Mesendoderm (in vitro differentiated cells): Measurements from ENCODE around the gene REM2.

Experiments
- DNase-seq: peaks from one replicate; pipeline ENCODE4 v3.0.0; 2013
- H2AK5ac ChIP-seq: 2 replicates; pipeline ENCODE4 v1.6.1; 2013; ENCODE audit warnings: low read length, inconsistent platforms
- H2BK120ac ChIP-seq: 2 replicates; pipeline ENCODE4 v1.6.1; 2013; ENCODE audit warnings: low read depth, mild to moderate bottlenecking, low read length, moderate library complexity, mixed read lengths
- H2BK15ac ChIP-seq: replicated peaks from 2 replicates; pipeline ENCODE4 v1.6.1; 2013; ENCODE audit warnings: low read depth, mild to moderate bottlenecking, moderate library complexity
- H2BK5ac ChIP-seq: 2 replicates; pipeline ENCODE4 v1.6.1; 2013; ENCODE audit warnings: low read length, inconsistent platforms
- H3K18ac ChIP-seq: 2 replicates; pipeline ENCODE4 v1.6.1; 2013; ENCODE audit warnings: mild to moderate bottlenecking, low read length, mixed read lengths
- H3K23ac ChIP-seq: one replicate; pipeline ENCODE4 v1.6.1; 2013; ENCODE audit warnings: low read length
- H3K27ac ChIP-seq: 2 replicates; pipeline ENCODE4 v1.5.1; 2013; ENCODE audit warnings: low read depth, mild to moderate bottlenecking, inconsistent platforms, low read length, moderate library complexity
- H3K27me3 ChIP-seq: 2 replicates; pipeline ENCODE4 v1.6.1; 2013; ENCODE audit warnings: low read length, control low read depth, mild to moderate bottlenecking, inconsistent platforms; ENCODE audit not compliant: insufficient read depth, poor library complexity
- H3K36me3 ChIP-seq: 2 replicates; pipeline ENCODE4 v1.6.1; 2013; ENCODE audit warnings: low read length, inconsistent platforms; ENCODE audit not compliant: control insufficient read depth, insufficient read depth
- H3K4ac ChIP-seq: one replicate; pipeline ENCODE4 v1.6.1; 2013; ENCODE audit warnings: low read depth, mild to moderate bottlenecking, low read length, moderate library complexity
- H3K4me1 ChIP-seq: 2 replicates; pipeline ENCODE4 v1.6.1; 2013; ENCODE audit warnings: low read depth, low read length, inconsistent platforms; ENCODE audit not compliant: control insufficient read depth
- H3K4me2 ChIP-seq: 2 replicates; pipeline ENCODE4 v1.6.1; 2013; ENCODE audit warnings: low read length
- H3K4me3 ChIP-seq: 2 replicates; pipeline ENCODE4 v1.5.1; 2013; ENCODE audit warnings: mild to moderate bottlenecking, low read length
- H3K56ac ChIP-seq: one replicate; pipeline ENCODE4 v1.6.1; 2013; ENCODE audit warnings: low read length
- H3K79me1 ChIP-seq: 2 replicates; pipeline ENCODE4 v1.6.1; 2013; ENCODE audit warnings: low read length, inconsistent platforms
- H3K79me2 ChIP-seq: 2 replicates; pipeline ENCODE4 v1.6.1; 2013; ENCODE audit warnings: mild to moderate bottlenecking, low read length; ENCODE audit not compliant: control insufficient read depth, insufficient read depth
- H3K9ac ChIP-seq: 2 replicates; pipeline ENCODE4 v1.6.1; 2013; ENCODE audit warnings: low read length, inconsistent platforms
- H4K5ac ChIP-seq: one replicate; pipeline ENCODE4 v1.6.1; 2013; ENCODE audit warnings: low read length
- H4K8ac ChIP-seq: one replicate; pipeline ENCODE4 v1.6.1; 2013; ENCODE audit warnings: low read depth, mild to moderate bottlenecking, control low read depth, low read length, moderate library complexity
- WGBS: extraction: QIAGEN DNeasy Blood & Tissue Kit; methylation state at CpG from one replicate; pipeline ENCODE4 v1.1.7; 2013; ENCODE audit warnings: low lambda C conversion rate, missing lambda C conversion rate; ENCODE audit not compliant: insufficient coverage; ENCODE audit errors: extremely low coverage; 5-methylcytosine and 5-hydroxymethylcytosine counted together

REM2 gene

GRCh38 chr14:22920697-22921096, 37.7 kb downstream of the REM2 start:
- H3K79me2 ChIP-seq = peaks cover 7% of the 10 kb centered on the region
- H3K27ac ChIP-seq = no peak overlapping the region
- no peak overlapping the region for H2AK5ac ChIP-seq
- H2BK5ac ChIP-seq = no peak overlapping the region
- H3K79me1 ChIP-seq = peaks cover 8% of the 10 kb centered on the region
- no peak overlapping the region for H3K4me2 ChIP-seq
- H2BK15ac ChIP-seq = no peak overlapping the region
- H3K27me3 ChIP-seq = no peaks in the 10 kb centered on the region
- H3K18ac ChIP-seq = no peak overlapping the region
- peaks cover 2% of the 10 kb centered on the region for H3K4me1 ChIP-seq
- no peak for DNase-seq
- H3K4me3 ChIP-seq = no peak overlapping the region
- no peak overlapping the region for H3K9ac ChIP-seq
- H4K5ac ChIP-seq = no peak overlapping the region
- H3K36me3 ChIP-seq = peaks cover 30% of the 10 kb centered on the region
- no peak overlapping the region for H3K56ac ChIP-seq
- H3K4ac ChIP-seq = no peak overlapping the region
- no peak overlapping the region for H4K8ac ChIP-seq
- no CpG with 5 or more reads among the region's 6 CpGs for WGBS
- no peak overlapping the region for H2BK120ac ChIP-seq
- no peak overlapping the region for H3K23ac ChIP-seq

GRCh38 chr14:22922294-22922693, 39.3 kb downstream of the REM2 start:
- no peak for DNase-seq
- peaks cover 2% of the 10 kb centered on the region for H3K4me1 ChIP-seq
- no peak overlapping the region for H3K27ac ChIP-seq
- no peak overlapping the region for H3K4me3 ChIP-seq
- H3K36me3 ChIP-seq = peaks cover 30% of the 10 kb centered on the region
- peaks cover 9% of the 10 kb centered on the region for H3K79me2 ChIP-seq
- no peak overlapping the region for H3K4ac ChIP-seq
- H3K79me1 ChIP-seq = peaks cover 10% of the 10 kb centered on the region
- no peak overlapping the region for H3K4me2 ChIP-seq
- H4K5ac ChIP-seq = no peak overlapping the region
- H3K23ac ChIP-seq = no peak overlapping the region
- H3K27me3 ChIP-seq = no peaks in the 10 kb centered on the region
- H2BK5ac ChIP-seq = no peak overlapping the region
- no peak overlapping the region for H2AK5ac ChIP-seq
- no CpG with 5 or more reads among the region's 2 CpGs for WGBS
- H3K9ac ChIP-seq = no peak overlapping the region
- no peak overlapping the region for H4K8ac ChIP-seq
- no peak overlapping the region for H2BK120ac ChIP-seq
- H3K18ac ChIP-seq = no peak overlapping the region
- H2BK15ac ChIP-seq = no peak overlapping the region
- H3K56ac ChIP-seq = no peak overlapping the region

- Histone ChIP-seq H3K4ac (no peak overlapping the region), H2BK120ac (no peak overlapping the region), H4K5ac (no peak overlapping the region), H2AK5ac (no peak overlapping the region), H3K79me2 (peaks cover 14% of the 10 kb centered on the region), H3K79me1 (peaks cover 10% of the 10 kb centered on the region), H3K18ac (no peak overlapping the region), H3K27ac (no peak overlapping the region), H3K9ac (no peak overlapping the region), H3K4me1 (peaks cover 4% of the 10 kb centered on the region), H2BK15ac (no peak overlapping the region), H3K36me3 (peaks cover 30% of the 10 kb centered on the region), H4K8ac (no peak overlapping the region), H3K56ac (no peak overlapping the region), H3K23ac (no peak overlapping the region), H3K4me3 (no peak overlapping the region), H3K27me3 (no peaks in the 10 kb centered on the region), H3K4me2 (no peak overlapping the region), H2BK5ac (no peak overlapping the region)
- no CpG with 5 or more reads among the region's 5 CpGs for WGBS
- no peak for DNase-seq
Observed at GRCh38 chr14:22923746-22924145, 40.7 kb downstream of the REM2 start.

GRCh38 chr14:22925513-22925912, 42.5 kb downstream of the REM2 start:
- Histone ChIP-seq H3K4me2 (no peak overlapping the region), H3K23ac (no peak overlapping the region), H3K9ac (no peak overlapping the region), H2BK15ac (no peak overlapping the region), H3K79me1 (peaks cover 10% of the 10 kb centered on the region), H3K56ac (no peak overlapping the region), H2BK5ac (no peak overlapping the region), H2AK5ac (no peak overlapping the region), H3K4me1 (peaks cover 4% of the 10 kb centered on the region), H2BK120ac (no peak overlapping the region), H3K79me2 (peaks cover 16% of the 10 kb centered on the region), H3K27me3 (no peaks in the 10 kb centered on the region), H3K4me3 (no peak overlapping the region), H3K27ac (no peak overlapping the region), H3K36me3 (peaks cover 27% of the 10 kb centered on the region), H4K8ac (no peak overlapping the region), H4K5ac (no peak overlapping the region), H3K18ac (no peak overlapping the region), H3K4ac (no peak overlapping the region)
- WGBS = no CpG with 5 or more reads among the region's 8 CpGs
- DNase-seq = no peak

- H3K27me3 ChIP-seq = no peaks in the 10 kb centered on the region
- no peak overlapping the region for H3K4me3 ChIP-seq
- DNase-seq = no peak
- H3K36me3 ChIP-seq = peaks cover 23% of the 10 kb centered on the region
- H3K18ac ChIP-seq = no peak overlapping the region
- H2BK5ac ChIP-seq = no peak overlapping the region
- H3K79me2 ChIP-seq = peaks cover 16% of the 10 kb centered on the region
- H3K4me1 ChIP-seq = peaks cover 4% of the 10 kb centered on the region
- no peak overlapping the region for H3K4ac ChIP-seq
- no peak overlapping the region for H2BK120ac ChIP-seq
- WGBS = no CpG with 5 or more reads among the region's 4 CpGs
- no peak overlapping the region for H4K8ac ChIP-seq
- no peak overlapping the region for H3K4me2 ChIP-seq
- H3K56ac ChIP-seq = no peak overlapping the region
- no peak overlapping the region for H3K9ac ChIP-seq
- no peak overlapping the region for H3K27ac ChIP-seq
- no peak overlapping the region for H2BK15ac ChIP-seq
- H2AK5ac ChIP-seq = no peak overlapping the region
- no peak overlapping the region for H4K5ac ChIP-seq
- H3K79me1 ChIP-seq = peaks cover 10% of the 10 kb centered on the region
- no peak overlapping the region for H3K23ac ChIP-seq
Observed at GRCh38 chr14:22926316-22926715, 43.3 kb downstream of the REM2 start.
